ENCODE data around the gene ARHGEF10L. TPM values are rescaled to one million over a fixed set of nuclear protein-coding genes. Genes with fewer than 3 reads are reported as not detected.
"Not testable (repeated sequence)": the region's sequence is repeated elsewhere in the genome, so short reads cannot be mapped to it uniquely, and the experiment has no call there.

The ARHGEF10L gene
- total and polyA plus RNA-seq, 2 donors = 1.9 to 11.5 TPM

DNA sequence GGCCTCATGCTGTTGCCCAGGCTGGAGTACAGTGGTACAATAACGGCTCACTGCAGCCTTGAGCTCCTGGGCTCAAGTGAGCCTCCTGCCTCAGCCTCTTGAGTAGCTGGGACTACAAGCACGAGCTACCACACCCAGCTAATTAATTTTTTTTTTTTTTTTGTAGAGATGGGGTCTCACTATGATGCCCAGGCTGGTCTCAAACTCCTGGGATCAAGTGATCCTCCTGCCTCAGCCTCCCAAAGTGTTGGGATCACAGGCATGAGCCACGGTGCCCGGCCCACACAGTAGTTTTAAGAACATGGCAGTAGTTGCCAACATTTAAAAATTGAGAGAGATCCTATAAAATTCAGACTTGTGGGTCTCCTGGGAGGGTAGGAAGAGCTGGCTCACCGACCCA lies 89.5 kb downstream of the ARHGEF10L start:
- H3K4me3 ChIP-seq (ENCODE audit: low read length in 2 of 2); H3K27me3 ChIP-seq (ENCODE audit: control insufficient read depth in 2 of 2, insufficient read depth in 1 of 2, low read length in 1 of 2); H3K9me3 ChIP-seq (ENCODE audit: control insufficient read depth in 2 of 2, insufficient read depth in 1 of 2, low read length in 1 of 2); H3K27ac ChIP-seq (ENCODE audit: low read depth in 1 of 2, low read length in 1 of 2); DNase-seq (ENCODE audit: low read depth in 6 of 9, low spot score in 9 of 9); H3K4me1 ChIP-seq (ENCODE audit: control insufficient read depth in 2 of 2, insufficient read depth in 2 of 2, low read length in 2 of 2); H3K36me3 ChIP-seq (ENCODE audit: control insufficient read depth in 2 of 2, insufficient read depth in 2 of 2, low read length in 1 of 2): not testable (repeated sequence)
- 90% methylated on average over 5 of the region's 5 CpGs for WGBS

- H3K9me3 ChIP-seq (ENCODE audit: control insufficient read depth in 2 of 2, insufficient read depth in 1 of 2, low read length in 1 of 2) = peaks cover 0 to 2% of the 10 kb centered on the region in 2 donors
- no peak overlapping the region for H3K4me3 ChIP-seq (ENCODE audit: low read length in 2 of 2)
- no peaks in the 10 kb centered on the region for H3K4me1 ChIP-seq (ENCODE audit: control insufficient read depth in 2 of 2, insufficient read depth in 2 of 2, low read length in 2 of 2)
- no peak for DNase-seq (ENCODE audit: low read depth in 6 of 9, low spot score in 9 of 9)
- no peaks in the 10 kb centered on the region for H3K27me3 ChIP-seq (ENCODE audit: control insufficient read depth in 2 of 2, insufficient read depth in 1 of 2, low read length in 1 of 2)
- 85% methylated on average over 11 of the region's 11 CpGs for WGBS
- H3K36me3 ChIP-seq (ENCODE audit: control insufficient read depth in 2 of 2, insufficient read depth in 2 of 2, low read length in 1 of 2) = no peaks in the 10 kb centered on the region
- peak overlapping the region in 1 of 2 donors; percentile 11 for H3K27ac ChIP-seq (ENCODE audit: low read depth in 1 of 2, low read length in 1 of 2)
Measured at GRCh38 chr1:17629460-17629859, 90.0 kb downstream of the ARHGEF10L start.

DNA sequence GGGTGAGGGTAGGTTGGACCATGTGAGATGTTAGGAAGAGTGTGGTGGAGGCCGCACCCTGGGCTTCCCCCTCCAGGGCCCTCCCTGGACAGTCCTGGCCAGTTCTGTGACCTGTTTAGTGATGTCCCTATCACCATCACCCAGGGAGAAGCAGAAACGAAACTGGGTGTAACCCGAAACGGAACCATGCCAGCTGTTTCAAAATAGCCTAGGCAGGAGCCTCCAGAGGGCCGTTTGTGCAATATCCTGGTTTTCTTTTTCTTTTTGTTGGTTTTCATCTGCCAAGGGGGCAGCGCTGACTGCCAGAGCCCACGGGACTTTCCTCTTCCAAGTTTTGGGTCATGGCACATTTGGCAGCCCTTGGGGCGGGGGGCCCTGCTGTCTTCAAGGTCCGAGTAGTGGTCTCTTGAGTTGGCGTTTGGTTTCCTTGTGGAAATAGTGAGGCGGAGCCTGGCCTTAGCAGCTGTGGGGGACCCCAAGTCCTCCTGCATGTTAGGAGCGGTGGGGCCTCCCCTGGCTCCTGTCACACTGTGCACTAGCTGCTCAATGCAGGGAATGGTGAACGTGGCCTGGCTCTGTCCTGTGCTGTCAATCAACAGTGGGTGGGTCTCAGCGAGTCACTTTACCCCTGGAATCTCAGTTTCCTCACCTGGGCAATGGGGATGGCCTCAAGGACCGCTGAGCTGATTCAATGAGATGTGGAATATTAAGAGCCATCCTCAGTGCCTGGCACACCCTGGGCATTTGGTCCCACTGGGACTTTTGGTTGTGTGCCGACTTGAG lies 90.7 kb downstream of the ARHGEF10L start:
- Histone ChIP-seq H3K4me1 (ENCODE audit: control insufficient read depth in 2 of 2, insufficient read depth in 2 of 2, low read length in 2 of 2) (no peaks in the 10 kb centered on the region), H3K4me3 (ENCODE audit: low read length in 2 of 2) (no peak overlapping the region), H3K9me3 (ENCODE audit: control insufficient read depth in 2 of 2, insufficient read depth in 1 of 2, low read length in 1 of 2) (peaks cover 0 to 2% of the 10 kb centered on the region in 2 donors), H3K27me3 (ENCODE audit: control insufficient read depth in 2 of 2, insufficient read depth in 1 of 2, low read length in 1 of 2) (no peaks in the 10 kb centered on the region), H3K27ac (ENCODE audit: low read depth in 1 of 2, low read length in 1 of 2) (no peak overlapping the region), H3K36me3 (ENCODE audit: control insufficient read depth in 2 of 2, insufficient read depth in 2 of 2, low read length in 1 of 2) (no peaks in the 10 kb centered on the region)
- DNase-seq (ENCODE audit: low read depth in 6 of 9, low spot score in 9 of 9) = peak in 1 of 9 donors; percentile 23
- WGBS = 85% methylated on average over 16 of the region's 16 CpGs

GRCh38 chr1:17630986-17631385 lies 91.5 kb downstream of the ARHGEF10L start:
- H3K27ac ChIP-seq (ENCODE audit: low read depth in 1 of 2, low read length in 1 of 2) = no peak overlapping the region
- WGBS = 80% methylated on average over 6 of the region's 6 CpGs
- no peaks in the 10 kb centered on the region for H3K36me3 ChIP-seq (ENCODE audit: control insufficient read depth in 2 of 2, insufficient read depth in 2 of 2, low read length in 1 of 2)

DNA sequence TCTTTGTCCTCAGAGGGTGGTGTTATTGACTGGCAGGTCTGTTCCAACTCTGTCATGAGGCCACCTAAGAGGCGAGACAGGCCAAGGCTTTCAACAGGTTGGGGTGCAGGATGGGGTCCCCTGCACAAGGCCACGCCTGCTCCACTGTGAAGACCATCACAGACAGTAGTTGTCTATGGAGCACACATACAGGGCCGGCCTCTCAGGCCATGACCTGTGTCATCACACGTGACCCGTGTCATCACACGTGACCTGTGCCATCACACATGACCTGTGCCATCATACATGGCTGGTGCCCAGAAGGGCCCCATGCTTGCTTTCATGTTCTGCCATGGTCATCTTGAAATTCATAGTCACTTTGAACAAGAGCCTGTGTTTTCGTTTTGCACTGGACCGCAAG lies 91.9 kb downstream of the ARHGEF10L start:
- no peak for DNase-seq (ENCODE audit: low read depth in 6 of 9, low spot score in 9 of 9)

More at GRCh38 chr1:17630986-17631385, 91.5 kb downstream of the ARHGEF10L start:
- H3K9me3 ChIP-seq (ENCODE audit: control insufficient read depth in 2 of 2, insufficient read depth in 1 of 2, low read length in 1 of 2) = peaks cover 0 to 2% of the 10 kb centered on the region in 2 donors
- H3K4me3 ChIP-seq (ENCODE audit: low read length in 2 of 2) = no peak overlapping the region
- no peaks in the 10 kb centered on the region for H3K4me1 ChIP-seq (ENCODE audit: control insufficient read depth in 2 of 2, insufficient read depth in 2 of 2, low read length in 2 of 2)
- DNase-seq (ENCODE audit: low read depth in 6 of 9, low spot score in 9 of 9) = no peak
- no peaks in the 10 kb centered on the region for H3K27me3 ChIP-seq (ENCODE audit: control insufficient read depth in 2 of 2, insufficient read depth in 1 of 2, low read length in 1 of 2)

GRCh38 chr1:17632106-17632505 lies 92.6 kb downstream of the ARHGEF10L start:
- Histone ChIP-seq H3K4me3 (ENCODE audit: low read length in 2 of 2) (no peak overlapping the region), H3K36me3 (ENCODE audit: control insufficient read depth in 2 of 2, insufficient read depth in 2 of 2, low read length in 1 of 2) (no peaks in the 10 kb centered on the region), H3K27me3 (ENCODE audit: control insufficient read depth in 2 of 2, insufficient read depth in 1 of 2, low read length in 1 of 2) (no peaks in the 10 kb centered on the region), H3K4me1 (ENCODE audit: control insufficient read depth in 2 of 2, insufficient read depth in 2 of 2, low read length in 2 of 2) (no peaks in the 10 kb centered on the region), H3K9me3 (ENCODE audit: control insufficient read depth in 2 of 2, insufficient read depth in 1 of 2, low read length in 1 of 2) (peaks cover 0 to 2% of the 10 kb centered on the region in 2 donors), H3K27ac (ENCODE audit: low read depth in 1 of 2, low read length in 1 of 2) (no peak overlapping the region)
- 97% methylated on average over 19 of the region's 19 CpGs for WGBS
- no peak for DNase-seq (ENCODE audit: low read depth in 6 of 9, low spot score in 9 of 9)

More for the DNA sequence above, 91.9 kb downstream of the ARHGEF10L start:
- 95% methylated on average over 8 of the region's 8 CpGs for WGBS
- H3K4me3 ChIP-seq (ENCODE audit: low read length in 2 of 2) = no peak overlapping the region
- no peaks in the 10 kb centered on the region for H3K36me3 ChIP-seq (ENCODE audit: control insufficient read depth in 2 of 2, insufficient read depth in 2 of 2, low read length in 1 of 2)
- no peaks in the 10 kb centered on the region for H3K27me3 ChIP-seq (ENCODE audit: control insufficient read depth in 2 of 2, insufficient read depth in 1 of 2, low read length in 1 of 2)
- peaks cover 0 to 2% of the 10 kb centered on the region in 2 donors for H3K9me3 ChIP-seq (ENCODE audit: control insufficient read depth in 2 of 2, insufficient read depth in 1 of 2, low read length in 1 of 2)
- no peak overlapping the region for H3K27ac ChIP-seq (ENCODE audit: low read depth in 1 of 2, low read length in 1 of 2)
- H3K4me1 ChIP-seq (ENCODE audit: control insufficient read depth in 2 of 2, insufficient read depth in 2 of 2, low read length in 2 of 2) = no peaks in the 10 kb centered on the region

- H3K4me1 ChIP-seq (ENCODE audit: control insufficient read depth in 2 of 2, insufficient read depth in 2 of 2, low read length in 2 of 2) = no peaks in the 10 kb centered on the region
- 94% methylated on average over 12 of the region's 12 CpGs for WGBS
Measured at GRCh38 chr1:17632541-17633184, 93.2 kb downstream of the ARHGEF10L start.

DNA sequence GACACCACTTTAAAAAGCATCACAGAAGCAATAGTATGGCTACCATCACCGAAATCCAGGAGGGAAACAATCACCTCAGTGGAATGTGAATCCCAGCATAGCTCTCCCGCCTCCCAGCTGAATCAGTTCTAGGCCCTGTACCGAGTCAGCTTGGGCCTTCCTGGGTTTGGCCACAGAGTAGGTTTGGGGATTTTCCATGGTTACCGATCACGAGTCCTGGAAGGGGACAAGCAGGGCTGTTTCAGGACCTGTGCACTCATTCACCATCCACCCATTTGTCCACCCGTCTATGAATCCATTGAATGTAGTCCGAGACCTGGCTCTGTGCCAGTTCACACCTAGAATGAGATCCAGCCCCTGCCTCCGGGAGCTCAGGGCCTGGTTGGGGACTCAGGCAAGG lies 94.2 kb downstream of the ARHGEF10L start:
- Histone ChIP-seq H3K9me3 (ENCODE audit: control insufficient read depth in 2 of 2, insufficient read depth in 1 of 2, low read length in 1 of 2) (no peaks in the 10 kb centered on the region), H3K27me3 (ENCODE audit: control insufficient read depth in 2 of 2, insufficient read depth in 1 of 2, low read length in 1 of 2) (no peaks in the 10 kb centered on the region), H3K36me3 (ENCODE audit: control insufficient read depth in 2 of 2, insufficient read depth in 2 of 2, low read length in 1 of 2) (no peaks in the 10 kb centered on the region), H3K4me1 (ENCODE audit: control insufficient read depth in 2 of 2, insufficient read depth in 2 of 2, low read length in 2 of 2) (no peaks in the 10 kb centered on the region), H3K27ac (ENCODE audit: low read depth in 1 of 2, low read length in 1 of 2) (no peak overlapping the region), H3K4me3 (ENCODE audit: low read length in 2 of 2) (no peak overlapping the region)
- no peak for DNase-seq (ENCODE audit: low read depth in 6 of 9, low spot score in 9 of 9)
- WGBS = 93% methylated on average over 8 of the region's 8 CpGs

More at GRCh38 chr1:17632541-17633184, 93.2 kb downstream of the ARHGEF10L start:
- H3K36me3 ChIP-seq (ENCODE audit: control insufficient read depth in 2 of 2, insufficient read depth in 2 of 2, low read length in 1 of 2) = no peaks in the 10 kb centered on the region
- H3K9me3 ChIP-seq (ENCODE audit: control insufficient read depth in 2 of 2, insufficient read depth in 1 of 2, low read length in 1 of 2) = no peaks in the 10 kb centered on the region
- DNase-seq (ENCODE audit: low read depth in 6 of 9, low spot score in 9 of 9) = no peak
- H3K4me3 ChIP-seq (ENCODE audit: low read length in 2 of 2) = no peak overlapping the region
- H3K27me3 ChIP-seq (ENCODE audit: control insufficient read depth in 2 of 2, insufficient read depth in 1 of 2, low read length in 1 of 2) = no peaks in the 10 kb centered on the region
- no peak overlapping the region for H3K27ac ChIP-seq (ENCODE audit: low read depth in 1 of 2, low read length in 1 of 2)

DNA sequence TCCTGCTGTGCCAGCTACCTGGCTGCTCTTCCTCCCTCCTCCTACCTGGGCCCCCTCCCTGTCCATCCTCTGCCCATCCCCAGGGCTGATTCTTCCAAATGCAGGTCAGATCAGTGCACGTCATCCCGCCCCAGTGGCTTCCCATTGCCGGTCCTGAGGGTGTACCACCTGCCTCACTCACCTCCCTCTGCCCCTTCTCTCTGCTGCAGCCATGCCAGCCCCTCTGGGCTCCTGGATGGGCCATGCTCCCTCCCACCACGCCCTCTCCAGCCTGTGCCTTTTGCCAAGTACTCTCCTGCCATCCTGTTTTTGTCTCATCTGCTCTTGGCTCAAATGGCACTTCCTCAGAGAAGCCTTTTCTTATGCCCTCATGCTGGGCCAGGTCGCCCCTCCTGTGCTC lies 95.8 kb downstream of the ARHGEF10L start:
- WGBS = 92% methylated on average over 5 of the region's 5 CpGs
- H3K9me3 ChIP-seq (ENCODE audit: control insufficient read depth in 2 of 2, insufficient read depth in 1 of 2, low read length in 1 of 2) = no peaks in the 10 kb centered on the region
- DNase-seq (ENCODE audit: low read depth in 6 of 9, low spot score in 9 of 9) = no peak
- H3K27ac ChIP-seq (ENCODE audit: low read depth in 1 of 2, low read length in 1 of 2) = no peak overlapping the region
- no peaks in the 10 kb centered on the region for H3K27me3 ChIP-seq (ENCODE audit: control insufficient read depth in 2 of 2, insufficient read depth in 1 of 2, low read length in 1 of 2)
- H3K4me1 ChIP-seq (ENCODE audit: control insufficient read depth in 2 of 2, insufficient read depth in 2 of 2, low read length in 2 of 2) = no peaks in the 10 kb centered on the region
- no peak overlapping the region for H3K4me3 ChIP-seq (ENCODE audit: low read length in 2 of 2)
- H3K36me3 ChIP-seq (ENCODE audit: control insufficient read depth in 2 of 2, insufficient read depth in 2 of 2, low read length in 1 of 2) = no peaks in the 10 kb centered on the region

Data from thymus (tissue), 11 donors.